ENCODE results near the gene CXCR2. TPM values are rescaled to one million over a fixed set of nuclear protein-coding genes. Genes with fewer than 3 reads are reported as not detected.

Gene CXCR2
- total RNA-seq = not detected in 2 replicates

DNA sequence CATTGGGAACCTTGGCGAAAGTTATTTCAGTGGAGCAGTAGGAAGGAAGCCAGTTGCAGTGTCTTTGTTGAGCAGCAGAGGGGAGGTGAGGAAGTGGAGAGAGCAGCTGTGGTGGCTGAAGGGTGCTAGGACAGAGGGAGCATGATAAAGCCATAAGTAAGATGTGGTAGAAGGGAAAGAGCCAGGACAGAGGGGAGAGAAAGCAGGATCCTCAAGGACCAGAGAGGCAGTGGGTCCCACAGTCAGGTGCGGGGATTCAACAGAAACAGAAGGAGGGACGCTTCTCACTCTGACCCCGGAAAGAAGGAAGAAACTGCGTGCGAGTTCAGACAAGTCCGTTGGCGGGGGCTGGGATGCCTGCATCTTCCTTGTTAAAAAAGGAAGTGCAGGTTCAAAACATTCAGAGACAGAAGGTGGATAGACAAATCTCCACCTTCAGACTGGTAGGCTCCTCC lies at the start of gene CXCR2:
Gene CXCR2, plus strand, starts transcription at position 403 of the 455 bp plus-strand sequence. CDS start 8,774 bp downstream, outside the sequence.

DNA sequence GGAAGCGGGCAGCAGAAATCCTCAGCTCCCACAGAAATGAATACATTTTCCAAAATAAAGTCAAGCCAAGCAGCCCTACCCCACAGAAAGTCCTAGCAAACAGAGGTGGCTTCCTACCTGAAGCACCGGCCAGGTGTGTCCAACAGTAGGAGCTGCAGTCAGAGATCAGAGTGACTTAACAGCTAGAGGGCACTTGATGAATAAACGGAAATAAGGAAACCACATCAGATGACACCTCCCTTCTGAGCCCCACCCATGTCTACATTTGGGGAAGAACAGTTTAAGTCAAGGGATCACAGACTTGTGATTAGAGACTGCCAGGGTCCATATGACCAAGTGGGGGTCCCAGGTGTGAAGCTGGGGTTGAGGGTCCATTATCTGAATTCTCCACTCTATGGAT lies 41.0 kb downstream of the CXCR2 start, which contains the start of gene CXCR1:
Gene CXCR1, minus strand, starts transcription at position 172 of the 400 bp plus-strand sequence. CDS start 1,751 bp downstream, outside the sequence.

Other genes starting within 250 kb of the CXCR2 start
- 173 and 269 TPM in 2 replicates for gene TNS1, start 123.0 kb upstream of the CXCR2 start, total RNA-seq
- not detected in 2 replicates for gene RUFY4, start 56.8 kb upstream of the CXCR2 start, total RNA-seq
- not detected in 2 replicates for gene CXCR1, start 40.9 kb downstream of the CXCR2 start, total RNA-seq
- 346 and 401 TPM in 2 replicates for gene ARPC2, start 91.2 kb downstream of the CXCR2 start, total RNA-seq
- gene GPBAR1, start 135.0 kb downstream of the CXCR2 start, total RNA-seq = not detected in 2 replicates
- 118 and 138 TPM in 2 replicates for gene AAMP, start 144.1 kb downstream of the CXCR2 start, total RNA-seq
- gene PNKD, start 144.5 kb downstream of the CXCR2 start, total RNA-seq = 38.3 and 43.7 TPM in 2 replicates
- gene TMBIM1, start 166.5 kb downstream of the CXCR2 start, total RNA-seq = 165 and 227 TPM in 2 replicates
- 0.59 TPM in 1 of 2 replicates, not detected in the other for gene CATIP, start 230.8 kb downstream of the CXCR2 start, total RNA-seq